ENCODE data around the gene DENND1A.

- TF ChIP-seq CTCF (IDR thresholded peaks at IDR 0.05) (no peak), EP300 (IDR thresholded peaks at IDR 0.05) (no peak), POLR2A (IDR thresholded peaks at IDR 0.05) (no peak)
Observed at GRCh38 chr9:123536455-123536868, 393.5 kb downstream of the DENND1A start.
